Activated CD4-positive, CD25-positive, alpha-beta regulatory T cell treated with anti-CD3 and anti-CD28 coated beads, Interleukin-2, amount 50 U/mL, for 72 hours (primary cell): ENCODE data around the gene MEI4.
"Not testable (repeated sequence)": the region's sequence is repeated elsewhere in the genome, so short reads cannot be mapped to it uniquely, and the experiment has no call there.

Source experiments
- DNase-seq: peaks from one replicate; pipeline ENCODE4 v3.0.0; 2021

The MEI4 gene, protein sequence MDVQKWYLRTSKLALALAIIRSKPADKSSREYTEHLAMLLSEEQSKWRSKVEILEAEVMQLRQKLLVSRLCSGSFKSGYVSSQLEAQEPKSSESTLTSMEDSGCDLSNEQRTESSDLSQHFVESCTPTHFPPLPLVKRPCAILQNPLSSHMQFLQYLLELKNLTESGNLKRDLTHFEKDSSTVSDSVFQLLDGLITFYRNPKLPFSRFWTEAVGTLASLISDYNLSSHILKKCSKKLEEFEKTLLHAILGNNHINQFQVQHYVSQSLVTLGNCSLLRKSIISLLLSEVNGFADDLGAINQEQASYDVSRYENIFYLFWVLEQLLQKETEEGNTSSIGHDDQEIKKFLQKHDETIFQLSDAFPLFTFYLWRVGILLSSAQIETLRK

DNA sequence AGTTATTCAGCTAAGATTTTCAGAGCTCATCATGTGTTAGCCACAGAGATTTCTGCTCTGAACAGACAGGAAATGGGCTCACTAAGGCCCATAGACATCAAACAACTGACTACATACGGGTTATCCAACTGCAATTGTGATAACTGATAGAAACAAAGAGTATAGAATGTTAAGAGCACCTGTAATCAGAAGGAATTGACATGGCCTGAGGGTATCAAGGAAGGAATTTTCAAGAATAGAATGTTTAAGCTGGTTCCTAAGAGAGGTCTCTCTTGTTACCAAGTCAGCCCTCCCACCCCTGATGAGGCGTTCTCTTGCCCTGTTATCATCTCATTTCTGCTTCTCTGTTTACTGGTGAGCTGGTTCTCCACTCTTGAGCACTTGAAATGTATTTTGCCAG lies at the start of gene MEI4:
MEI4 (plus strand) TSS at position 301 of the 400 bp plus-strand sequence. CDS start 37,633 bp downstream, outside the sequence.
- DNase-seq = no peak

DNA sequence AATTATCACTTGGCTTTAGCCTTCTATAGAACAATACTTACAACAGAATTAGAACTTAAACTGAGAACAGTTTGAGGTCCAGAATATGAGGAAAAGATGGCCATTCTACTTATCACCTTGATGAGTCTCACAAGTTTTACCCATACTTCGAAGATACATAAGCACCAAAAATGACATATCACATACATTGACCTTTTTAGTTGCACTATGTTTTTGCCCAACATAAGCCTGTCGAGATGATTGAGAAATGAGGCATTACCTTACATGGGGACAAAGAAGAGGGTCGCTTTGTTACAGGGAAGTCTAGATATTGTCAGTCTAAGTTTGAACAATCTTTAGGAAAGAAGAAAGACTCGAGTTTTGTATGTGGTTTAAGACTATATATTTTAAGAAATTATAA lies 48.4 kb upstream of the MEI4 start:
- DNase-seq = no peak

DNA sequence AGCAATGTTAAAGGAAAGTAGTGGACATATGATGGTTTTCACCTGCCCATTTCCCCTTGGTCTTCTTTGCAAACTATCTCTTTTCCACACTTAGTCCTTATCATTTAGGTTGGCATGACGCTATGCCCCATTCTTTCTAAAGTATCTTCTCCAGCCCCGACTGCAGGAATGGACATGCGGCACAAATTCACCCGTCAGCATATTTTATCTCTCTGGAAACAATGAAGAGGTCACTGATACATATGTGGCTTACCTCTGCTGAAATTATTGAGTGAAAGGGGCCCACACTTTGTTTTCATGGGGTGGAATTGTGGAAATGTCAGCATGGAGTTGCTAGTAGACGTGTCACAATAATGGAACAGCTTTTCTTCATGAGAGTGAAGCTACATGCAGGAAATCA lies 45.8 kb upstream of the MEI4 start:
- DNase-seq = no peak

DNA sequence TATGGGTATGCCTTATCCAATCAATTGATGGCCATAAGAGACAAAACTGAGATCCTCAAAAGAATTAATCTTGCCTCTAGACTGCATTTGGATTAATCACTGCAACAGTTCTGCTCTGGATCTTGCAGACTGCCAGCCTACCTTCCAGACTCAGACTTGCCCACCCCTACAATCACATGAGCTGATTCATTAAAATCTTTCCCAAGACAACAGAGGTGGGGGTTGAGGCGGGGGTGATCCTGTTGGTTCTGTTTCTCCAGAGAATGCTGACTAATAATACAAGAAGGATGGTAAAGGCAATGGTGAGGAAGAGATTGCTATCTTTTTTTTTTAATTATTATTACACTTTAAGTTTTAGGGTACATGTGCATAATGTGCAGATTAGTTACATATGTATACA lies 43.7 kb upstream of the MEI4 start:
- DNase-seq = no peak

DNA sequence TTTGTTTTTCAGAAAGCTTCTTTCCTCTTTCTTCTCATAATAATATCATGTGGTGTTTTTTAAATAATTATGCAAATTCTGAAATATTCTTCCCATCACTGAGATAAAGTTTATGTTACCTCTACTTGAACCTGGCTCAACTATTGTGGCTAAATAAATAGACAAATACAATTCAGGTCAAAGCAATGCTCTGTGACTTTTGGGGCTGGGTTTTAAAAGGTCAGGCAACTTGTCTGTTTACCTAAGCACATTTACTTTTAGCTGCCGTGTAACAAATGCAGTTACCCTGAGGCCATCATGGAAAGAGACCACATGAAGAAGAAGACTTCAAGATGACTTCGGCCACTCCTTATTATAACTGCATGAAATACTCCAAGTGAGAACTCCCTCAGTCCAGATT lies 33.7 kb upstream of the MEI4 start:
- DNase-seq = no peak

DNA sequence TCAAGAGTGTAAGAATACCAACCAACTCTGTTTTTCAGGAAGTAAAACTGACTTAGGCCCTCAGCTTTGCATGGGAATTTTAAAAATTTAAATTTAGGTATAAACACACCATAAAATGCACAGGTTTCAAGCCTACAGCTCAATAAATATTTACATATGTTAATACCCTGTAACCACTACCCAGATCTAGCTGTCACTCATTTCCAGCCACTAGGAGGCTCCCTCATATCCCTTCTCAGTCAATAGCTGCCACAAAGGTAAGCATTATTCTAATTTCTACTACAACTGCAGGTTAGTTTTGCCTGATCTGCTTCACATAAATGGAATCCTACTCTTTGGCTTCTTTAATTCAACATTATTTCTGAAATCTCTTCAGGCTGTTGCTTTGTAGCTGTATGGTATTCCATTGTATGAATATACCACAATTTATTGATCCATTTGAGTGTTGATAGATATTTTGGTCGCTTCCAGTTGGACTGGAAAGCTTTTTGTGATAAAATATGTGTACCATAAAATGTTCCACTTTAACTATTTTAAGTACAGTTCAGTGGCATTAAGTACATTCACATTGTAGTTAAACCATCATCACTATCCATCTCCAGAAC lies 32.5 kb upstream of the MEI4 start:
- no peak for DNase-seq

DNA sequence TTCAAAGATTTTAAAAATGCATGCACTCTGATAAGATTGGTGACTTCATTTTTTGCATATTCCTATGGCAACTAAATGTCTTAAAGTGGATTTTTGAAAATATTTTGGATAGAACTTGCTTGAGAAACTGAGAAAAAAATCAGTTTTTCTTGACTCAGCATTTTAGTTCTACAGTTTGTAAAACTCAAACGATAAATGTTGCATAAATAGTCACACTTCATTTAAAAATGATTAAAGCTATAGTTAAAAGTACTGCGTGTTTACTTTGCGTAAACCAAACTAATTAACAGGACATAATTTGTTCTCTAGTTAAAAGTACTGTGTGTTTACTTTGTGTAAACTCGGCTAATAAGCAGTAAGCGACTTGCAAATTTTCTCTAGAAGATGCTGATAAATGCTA lies 28.3 kb upstream of the MEI4 start:
- no peak for DNase-seq

DNA sequence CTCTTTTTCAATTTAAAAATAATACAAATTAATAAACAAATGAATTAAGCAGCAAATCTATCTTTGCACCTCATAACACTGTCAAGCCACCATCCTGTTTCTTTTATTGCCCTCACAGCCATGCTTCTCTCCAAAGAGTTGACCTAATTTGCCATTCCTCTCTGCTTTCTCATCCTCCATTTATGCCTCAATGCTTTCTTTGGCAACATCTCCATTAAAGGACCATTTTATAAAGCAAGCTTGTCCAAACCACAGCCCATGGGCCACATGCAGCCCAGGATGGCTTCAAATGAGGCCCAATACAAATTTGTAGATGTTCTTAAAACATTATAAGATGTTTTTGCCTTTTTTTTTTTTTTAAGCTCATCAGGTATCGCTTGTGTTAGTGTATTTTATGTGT lies 26.4 kb upstream of the MEI4 start:
- DNase-seq = no peak

DNA sequence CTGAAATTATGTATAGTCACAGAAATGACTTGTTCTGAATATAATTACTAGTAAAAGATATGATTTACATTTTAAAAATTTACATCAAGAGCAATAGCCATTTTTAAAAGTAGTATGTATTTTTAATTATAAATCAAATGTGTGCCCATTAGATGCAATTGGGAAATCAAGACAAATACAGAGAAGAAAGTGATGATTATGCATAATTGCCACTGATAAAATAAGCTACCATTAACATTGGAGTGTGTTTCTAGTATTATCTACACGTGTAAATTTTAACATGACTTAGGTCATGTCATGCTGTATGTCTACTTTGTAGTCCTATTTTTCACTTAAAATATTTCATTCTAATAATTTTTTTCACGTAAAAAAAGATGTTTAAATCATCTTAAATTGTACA lies 22.8 kb upstream of the MEI4 start:
- no peak for DNase-seq

DNA sequence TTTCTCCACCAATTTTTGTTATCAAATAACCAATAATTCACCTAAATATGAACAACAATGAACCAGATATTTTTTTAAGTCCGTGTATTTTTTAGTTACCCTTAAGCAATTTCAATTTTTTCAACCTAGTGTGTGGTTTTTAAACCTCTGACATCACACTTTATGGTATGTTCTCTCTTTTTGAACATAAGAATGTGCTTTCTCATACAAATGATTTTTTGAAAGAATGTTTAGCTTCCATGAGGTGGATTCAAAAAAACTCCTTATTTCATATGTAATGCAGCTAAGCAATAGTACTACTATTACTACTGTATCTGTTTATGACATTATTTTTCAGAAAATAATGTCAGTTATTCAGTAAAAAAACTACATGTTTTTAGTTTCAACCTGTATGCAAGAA lies 19.4 kb upstream of the MEI4 start:
- DNase-seq = no peak

DNA sequence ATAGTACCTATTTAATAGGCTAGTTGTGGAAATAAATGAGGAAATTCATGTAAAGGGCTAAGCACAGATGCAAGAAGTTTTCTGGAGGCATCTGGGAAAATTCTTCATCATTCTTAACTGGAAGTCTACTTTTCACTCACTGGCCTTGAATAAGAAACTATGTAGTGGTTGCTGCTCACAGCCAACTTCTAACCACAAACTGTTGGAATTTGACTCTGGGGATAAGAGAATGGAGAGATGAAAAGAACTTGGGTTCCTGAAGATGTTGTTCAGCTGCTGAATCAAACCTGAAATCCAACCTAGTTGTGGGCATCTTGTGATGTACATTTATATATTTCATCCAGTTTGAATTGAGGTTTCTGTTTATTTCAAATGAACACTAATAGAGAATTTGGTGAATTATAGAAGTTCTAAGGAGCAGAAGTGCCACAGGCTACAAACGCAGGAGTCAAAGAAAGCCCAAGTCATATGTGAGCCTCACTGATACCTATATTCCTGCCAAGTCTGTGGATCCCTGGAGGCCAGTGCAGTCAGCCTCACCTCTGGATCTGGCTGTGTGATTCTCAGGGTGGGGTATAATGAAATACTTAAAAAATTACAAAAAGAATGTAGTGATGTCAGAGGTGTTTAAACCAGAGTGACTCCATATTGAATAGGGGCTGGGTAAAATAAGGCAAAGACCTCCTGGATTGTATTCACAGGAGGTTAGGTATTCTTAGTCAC lies 18.7 kb upstream of the MEI4 start:
- DNase-seq = no peak

DNA sequence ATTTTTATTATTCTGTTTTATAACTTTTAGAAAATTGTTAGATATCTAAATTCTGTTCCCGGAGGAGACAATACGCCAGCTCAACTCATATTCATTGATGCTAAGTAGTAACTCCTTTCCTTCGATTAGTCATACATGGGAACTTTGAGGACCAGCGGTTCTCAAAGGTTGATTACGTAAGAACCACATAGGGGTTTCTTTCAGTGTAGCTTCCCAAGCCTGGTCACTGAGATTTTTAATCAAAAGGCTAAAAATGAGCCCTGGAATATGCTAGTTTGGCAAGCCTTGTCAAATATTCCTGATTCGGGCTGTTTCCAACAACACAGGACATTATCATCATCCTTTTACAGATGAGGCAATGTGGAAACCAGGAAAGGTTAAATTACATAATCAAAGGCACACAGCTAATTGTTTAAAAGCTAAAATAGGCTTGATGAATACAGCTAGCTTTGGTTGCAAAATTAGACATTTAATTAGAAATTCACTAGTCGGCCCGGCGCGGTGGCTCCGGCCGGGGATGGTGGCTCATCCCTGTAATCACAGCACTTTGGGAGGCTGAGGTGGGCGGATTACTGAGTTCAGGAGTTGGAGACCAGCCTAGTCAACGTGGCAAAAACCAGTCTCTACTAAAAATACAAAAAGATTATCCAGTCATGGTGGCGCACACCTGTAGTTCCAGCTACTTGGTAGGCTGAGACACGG lies 14.6 kb upstream of the MEI4 start:
- DNase-seq = no peak

DNA sequence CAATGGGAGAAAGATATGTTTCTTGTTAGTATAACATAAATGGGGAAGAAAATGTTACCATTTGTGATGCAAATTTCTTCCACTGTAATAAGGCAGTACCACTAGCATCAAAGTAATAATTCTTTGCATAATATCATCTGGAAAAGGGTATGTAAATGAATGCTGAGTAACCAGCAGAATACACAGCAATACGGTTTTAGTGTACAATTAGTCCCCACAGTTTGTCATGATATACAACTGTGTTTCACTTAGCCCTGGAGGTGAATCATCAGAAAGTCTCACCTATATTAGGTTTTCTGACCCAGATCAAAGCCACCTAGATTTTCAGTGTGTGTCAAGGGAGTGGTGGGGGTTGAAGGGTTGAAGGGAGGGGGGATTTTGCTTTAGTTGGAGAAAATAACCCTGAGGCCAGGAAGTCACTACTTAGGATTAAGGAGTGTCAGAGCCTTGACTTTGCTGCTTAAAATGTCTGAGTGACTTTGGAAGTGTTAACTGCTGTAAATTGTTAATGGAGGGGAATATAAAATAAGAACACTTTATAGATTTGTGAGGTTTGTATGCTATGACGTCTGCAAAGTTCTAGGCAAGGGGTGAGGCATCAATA lies 8.6 kb upstream of the MEI4 start:
- DNase-seq = no peak

DNA sequence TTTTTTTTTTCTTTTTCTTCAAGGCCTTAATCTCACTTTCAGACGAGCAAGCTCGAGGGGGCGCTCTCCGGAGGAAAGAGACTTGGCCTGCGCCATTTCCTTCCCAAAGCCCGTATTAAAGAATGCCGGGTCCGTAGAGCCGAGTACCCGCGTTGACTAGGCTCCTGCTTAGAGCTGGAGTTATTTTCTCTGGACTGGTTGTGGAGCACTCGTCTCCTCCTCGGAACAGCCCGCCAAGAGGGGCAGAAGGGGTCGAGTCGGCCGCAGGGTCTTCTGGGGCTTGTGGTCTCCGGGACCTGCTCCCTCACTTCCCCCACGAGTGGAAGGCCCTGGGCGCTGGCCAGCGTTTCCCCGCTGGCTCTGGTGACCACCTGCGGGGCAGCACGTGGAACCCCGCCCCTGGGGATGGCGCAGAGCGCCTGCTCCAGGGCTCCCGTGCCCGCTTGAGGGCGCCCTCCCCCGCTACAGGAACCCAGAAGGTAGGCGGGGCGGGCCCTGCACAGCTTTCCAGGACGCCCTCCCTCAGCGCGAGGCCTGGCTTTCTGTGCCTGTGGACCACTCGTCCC lies 2.7 kb upstream of the MEI4 start:
- DNase-seq = no peak

DNA sequence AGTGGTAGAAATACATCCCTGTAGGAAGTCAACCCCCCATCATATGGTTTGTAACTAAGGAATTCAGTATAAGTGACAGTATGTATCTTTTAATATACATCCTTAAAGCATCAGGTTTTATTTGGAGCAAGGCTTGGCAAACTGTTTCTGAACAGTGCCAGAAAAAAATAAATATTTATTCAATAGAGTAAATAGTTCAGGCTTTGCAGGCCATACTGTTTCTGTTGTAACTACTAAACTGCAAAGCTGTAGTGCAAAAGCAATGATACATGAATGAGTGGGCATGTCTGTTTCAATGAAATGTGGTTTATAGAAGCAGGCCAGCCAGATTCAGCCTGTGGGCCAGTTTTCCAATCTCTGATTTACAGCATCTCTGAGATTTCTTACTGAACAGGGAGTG lies 977 bp downstream of the MEI4 start:
- DNase-seq = no peak

DNA sequence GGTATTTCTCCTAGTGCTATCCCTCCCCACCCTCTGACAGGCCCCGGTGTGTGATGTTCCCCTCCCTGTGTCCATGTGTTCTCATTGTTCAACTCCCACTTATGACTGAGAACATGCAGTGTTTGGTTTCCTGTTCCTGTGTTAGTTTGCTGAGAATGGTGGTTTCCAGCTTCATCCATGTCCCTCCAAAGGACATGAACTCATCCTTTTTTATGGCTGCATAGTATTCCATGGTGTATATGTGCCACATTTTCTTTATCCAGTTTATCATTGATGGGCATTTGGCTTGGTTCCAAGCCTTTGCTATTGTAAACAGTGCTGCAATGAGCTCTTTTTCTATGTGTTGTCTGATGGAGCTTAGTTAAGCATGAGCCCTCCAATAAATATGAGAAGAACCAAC lies 2.2 kb downstream of the MEI4 start:
- DNase-seq = not testable (repeated sequence)

DNA sequence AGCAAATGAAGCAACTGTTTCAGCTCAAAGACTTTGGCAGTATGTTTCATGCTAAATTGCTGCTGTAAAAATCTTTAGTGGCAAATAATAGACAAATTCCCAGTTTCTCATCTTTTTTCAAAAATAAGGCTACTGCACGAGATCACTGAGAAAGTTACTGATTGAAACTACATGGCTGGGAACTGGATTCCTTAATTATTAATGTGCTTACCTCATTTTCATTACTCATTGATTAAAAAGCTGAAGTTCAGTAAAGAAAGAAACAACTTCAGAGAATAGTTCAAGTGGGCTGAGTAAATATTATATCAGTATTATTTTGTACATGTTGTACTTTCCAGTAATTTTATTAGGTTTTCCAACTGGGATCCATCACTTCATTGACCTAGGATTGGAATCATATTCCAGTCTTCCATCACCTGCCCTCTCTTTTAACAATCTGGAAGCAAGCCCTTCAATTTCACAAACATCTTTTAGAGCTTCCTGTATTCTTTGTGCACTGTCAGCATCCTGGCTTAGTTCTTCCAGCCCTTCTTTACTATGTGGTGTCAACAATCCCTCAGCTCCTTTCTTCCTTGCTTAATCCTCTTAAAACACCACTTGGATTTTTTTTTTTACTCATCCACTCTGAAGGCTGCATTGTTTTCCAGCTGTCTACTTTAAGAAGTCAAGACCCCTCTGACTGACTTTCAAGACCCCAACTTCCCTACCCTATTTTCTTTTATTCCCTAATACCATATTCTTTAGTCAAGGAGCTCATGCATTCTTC lies 4.3 kb downstream of the MEI4 start:
- DNase-seq = no peak

DNA sequence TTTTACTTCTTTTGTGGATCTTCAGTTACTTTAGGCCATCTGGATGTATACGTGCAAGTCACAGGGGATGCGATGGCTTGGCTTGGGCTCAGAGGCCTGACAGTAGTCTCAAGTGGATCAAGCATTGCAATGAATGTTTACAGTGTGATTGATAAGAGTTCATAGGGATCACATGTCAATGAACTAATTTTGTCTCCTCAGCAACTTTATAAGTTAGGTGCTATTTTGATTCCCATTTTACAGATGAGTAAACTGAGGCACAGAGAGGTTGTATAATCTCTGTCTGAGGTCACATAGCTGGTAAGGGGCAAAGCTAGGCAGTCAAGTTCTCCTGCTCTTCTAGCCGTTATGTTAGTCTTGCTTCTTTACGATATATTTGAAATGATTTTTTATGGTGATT lies 13.5 kb downstream of the MEI4 start:
- DNase-seq = no peak

DNA sequence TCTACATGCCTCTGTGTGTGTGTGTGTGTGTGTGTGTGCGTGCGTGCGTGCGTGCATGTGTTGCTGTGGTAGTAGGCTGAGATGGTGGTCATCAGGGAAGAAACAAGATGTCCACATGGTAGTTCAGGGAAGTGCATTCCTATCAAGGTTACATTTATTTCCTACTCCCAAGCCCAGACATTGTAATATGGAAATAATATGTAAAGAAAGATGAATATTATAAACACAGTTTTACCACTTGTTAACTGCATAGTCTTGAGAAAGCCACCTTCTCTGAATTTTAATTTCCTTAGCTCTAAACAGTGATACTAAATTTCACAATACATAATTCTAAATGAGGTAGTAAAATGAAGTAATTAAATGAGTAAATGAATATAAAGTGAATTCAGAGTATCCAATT lies 14.0 kb downstream of the MEI4 start:
- DNase-seq = no peak

DNA sequence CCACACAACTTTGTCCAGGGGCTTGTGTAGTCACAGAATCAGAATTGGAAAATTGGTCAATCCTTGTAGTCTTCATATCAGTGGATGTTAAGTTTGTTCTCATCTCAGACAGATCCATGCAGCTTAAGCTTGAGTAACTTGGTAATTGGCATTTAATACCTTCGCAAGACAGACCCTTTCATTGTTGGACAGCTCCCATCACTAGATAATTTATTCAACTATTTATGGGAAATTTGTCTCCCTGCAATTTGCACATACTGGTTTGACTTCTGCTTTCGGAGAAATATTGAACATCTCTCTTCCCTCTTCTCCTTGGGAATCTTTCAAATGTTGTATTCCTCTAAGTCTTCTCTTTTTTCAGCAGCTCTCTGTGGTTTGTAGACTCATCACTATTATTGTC lies 17.1 kb downstream of the MEI4 start:
- DNase-seq = no peak

DNA sequence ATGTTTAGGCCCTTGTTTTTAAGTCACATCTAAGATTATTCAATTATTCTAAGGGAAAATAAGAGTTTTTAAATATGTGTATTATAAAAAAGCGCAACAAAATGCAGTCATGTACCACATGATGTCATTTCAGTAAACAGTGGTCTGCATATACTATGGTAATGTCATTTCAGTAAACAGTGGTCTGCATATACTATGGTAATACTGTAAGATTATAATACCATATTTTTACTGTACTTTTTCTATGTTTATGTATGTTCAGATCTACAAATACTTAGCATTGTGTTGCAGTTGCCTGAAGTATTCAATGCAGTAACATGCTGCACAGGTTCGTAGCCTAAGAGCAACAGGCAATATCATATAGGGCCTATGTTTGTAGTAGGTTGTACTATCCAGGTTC lies 21.4 kb downstream of the MEI4 start:
- DNase-seq = no peak

DNA sequence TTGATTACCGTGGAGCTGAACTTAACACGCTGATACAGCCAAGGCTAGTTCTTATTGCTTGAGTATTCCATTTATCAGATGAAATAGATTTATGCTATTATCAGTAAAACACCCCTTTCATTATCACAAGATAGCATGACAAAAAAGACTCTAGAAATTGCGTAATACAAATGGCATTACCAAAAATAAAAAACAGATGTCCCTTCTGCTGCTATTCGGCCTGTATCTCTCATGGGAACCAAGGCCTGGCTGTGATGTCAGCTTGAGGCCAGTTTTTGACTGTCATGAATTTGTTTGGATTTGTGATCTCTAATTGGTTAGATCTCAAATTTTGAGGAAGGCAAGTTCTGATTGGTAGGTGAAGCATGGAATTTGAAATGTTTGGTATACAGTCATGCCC lies 25.2 kb downstream of the MEI4 start:
- DNase-seq = no peak
